WERI-Rb-1 (cell line): Measurements from ENCODE around the gene BLID.

Source experiments
- DNase-seq: peaks from one replicate; pipeline ENCODE4 v3.0.0-alpha.2; 2020
- H3K27ac ChIP-seq: fragments of 250-450 bp; sonication (Bioruptor Pico); 2 replicates; pipeline ENCODE4 v1.5.1; 2020; ENCODE audit warnings: mild to moderate bottlenecking, moderate library complexity
- H3K27me3 ChIP-seq: fragments of 250-450 bp; sonication (Bioruptor Pico); 2 replicates; pipeline ENCODE4 v1.5.1; 2021; ENCODE audit warnings: mild to moderate bottlenecking, low read depth, moderate library complexity; ENCODE audit not compliant: insufficient read depth, severe bottlenecking
- H3K36me3 ChIP-seq: fragments of 250-450 bp; sonication (Bioruptor Pico); 2 replicates; pipeline ENCODE4 v1.5.1; 2020; ENCODE audit warnings: mild to moderate bottlenecking, moderate library complexity
- H3K4me3 ChIP-seq: 2 replicates; pipeline ENCODE4 v1.5.1; 2011; ENCODE audit warnings: low read depth, mild to moderate bottlenecking, control low read depth, low read length
- H3K9me3 ChIP-seq: fragments of 250-450 bp; sonication (Bioruptor Pico); 2 replicates; pipeline ENCODE4 v1.5.1; 2021; ENCODE audit warnings: mild to moderate bottlenecking, moderate library complexity; ENCODE audit not compliant: severe bottlenecking
- CTCF ChIP-seq: IDR thresholded peaks from 2 replicates; pipeline ENCODE4 v1.5.1; 2011; ENCODE audit warnings: low read depth, mild to moderate bottlenecking, control low read depth, inconsistent platforms, low read length

Gene BLID

GRCh38 chr11:122115524-122116379 lies at the start of gene BLID:
BLID (minus strand) TSS chr11:122116215; CDS start chr11:122115922, 293 bp downstream.
- TF ChIP-seq CTCF: peak; percentile 46
- Histone ChIP-seq H3K4me3 (no peak within 1 kb of the TSS), H3K36me3 (no peaks in the 10 kb centered on the region), H3K9me3 (no peaks in the 10 kb centered on the region), H3K27me3 (no peaks in the 10 kb centered on the region), H3K27ac (no peak within 1 kb of the TSS)
- DNase-seq: no peak

- H3K36me3 ChIP-seq: no peaks in the 10 kb centered on the region
- DNase-seq: no peak
- no peak for TF ChIP-seq CTCF
- no peaks in the 10 kb centered on the region for H3K9me3 ChIP-seq
- H3K27me3 ChIP-seq: no peaks in the 10 kb centered on the region
- no peak overlapping the region for H3K4me3 ChIP-seq
- H3K27ac ChIP-seq: no peak overlapping the region
Measured at GRCh38 chr11:122163053-122163819, 47.2 kb upstream of the BLID start.

GRCh38 chr11:122162095-122162494 lies 46.1 kb upstream of the BLID start:
- H3K4me3 ChIP-seq: no peak overlapping the region
- H3K27me3 ChIP-seq: no peaks in the 10 kb centered on the region
- H3K9me3 ChIP-seq: no peaks in the 10 kb centered on the region
- no peak overlapping the region for H3K27ac ChIP-seq
- no peak for DNase-seq
- H3K36me3 ChIP-seq: no peaks in the 10 kb centered on the region
- no peak for TF ChIP-seq CTCF

GRCh38 chr11:122160841-122161590 lies 45.0 kb upstream of the BLID start:
- no peaks in the 10 kb centered on the region for H3K36me3 ChIP-seq
- no peak overlapping the region for H3K4me3 ChIP-seq
- H3K27me3 ChIP-seq: no peaks in the 10 kb centered on the region
- TF ChIP-seq CTCF: no peak
- DNase-seq: no peak
- no peaks in the 10 kb centered on the region for H3K9me3 ChIP-seq
- no peak overlapping the region for H3K27ac ChIP-seq

GRCh38 chr11:122159861-122160260 lies 43.8 kb upstream of the BLID start:
- H3K27me3 ChIP-seq: no peaks in the 10 kb centered on the region
- no peaks in the 10 kb centered on the region for H3K36me3 ChIP-seq
- no peaks in the 10 kb centered on the region for H3K9me3 ChIP-seq
- DNase-seq: no peak
- no peak overlapping the region for H3K4me3 ChIP-seq
- H3K27ac ChIP-seq: no peak overlapping the region
- no peak for TF ChIP-seq CTCF
